Kidney (tissue), 14 donors: ENCODE data around the gene VN1R2. TPM values are rescaled to one million over a fixed set of nuclear protein-coding genes. Genes with fewer than 3 reads are reported as not detected.

ENCODE experiments used
- DNase-seq, 5 donors: peaks; one replicate each; pipeline ENCODE4 v3.0.0-alpha.2; 2013 to 2020
- FAIRE-seq: peaks from 2 replicates; lab custom pipeline; 2012; peaks lifted over from hg19 to GRCh38; lab: Jason Lieb, UNC
- H3K27ac ChIP-seq, 2 donors: one replicate each; pipeline ENCODE4 v1.7.0; 2013; ENCODE audit warnings: low read depth in 2 of 2, low read length in 2 of 2, inconsistent platforms in 1 of 2
- H3K27me3 ChIP-seq: one replicate; pipeline ENCODE4 v1.7.1; 2013; ENCODE audit warnings: low read length, inconsistent platforms; ENCODE audit not compliant: control insufficient read depth, insufficient read depth
- H3K36me3 ChIP-seq, 3 donors: one replicate each; pipeline versions ENCODE4 v1.7.0 to v1.7.1; 2013; ENCODE audit warnings: low read length in 3 of 3, control low read depth in 1 of 3, inconsistent platforms in 1 of 3; ENCODE audit not compliant: insufficient read depth in 3 of 3, control insufficient read depth in 2 of 3
- H3K4me1 ChIP-seq, 3 donors: one replicate each; pipeline versions ENCODE4 v1.7.0 to v1.7.1; 2013; ENCODE audit warnings: low read length in 3 of 3, inconsistent platforms in 1 of 3, low read depth in 1 of 3; ENCODE audit not compliant: control insufficient read depth in 2 of 3, insufficient read depth in 2 of 3
- H3K4me3 ChIP-seq, 3 donors: one replicate each; pipeline versions ENCODE4 v1.7.0 to v1.8.1; 2013; ENCODE audit warnings: low read length in 3 of 3, control low read depth in 1 of 3, inconsistent platforms in 1 of 3
- H3K9ac ChIP-seq, 3 donors: one replicate each; pipeline versions ENCODE4 v1.7.0 to v1.7.1; 2013; ENCODE audit warnings: low read length in 3 of 3, control low read depth in 1 of 3, inconsistent platforms in 1 of 3
- H3K9me3 ChIP-seq, 3 donors: one replicate each; pipeline versions ENCODE4 v1.7.0 to v1.7.1; 2013; ENCODE audit warnings: low read length in 3 of 3, control low read depth in 1 of 3, inconsistent platforms in 1 of 3; ENCODE audit not compliant: control insufficient read depth in 2 of 3, insufficient read depth in 1 of 3
- intact Hi-C: fragments of 100-400 bp; cut with DNase I; formaldehyde crosslinking; loops from one replicate; pipeline ENCODE4 v1.11.1; 2022
- polyA plus RNA-seq: library from polyadenylated mRNA; stranded (reverse); fragments of 350-450 nt; fragmentation: Illumina TruSeq; extraction: RNeasy Lipid Tissue Mini Kit (QIAGEN cat#74804); gene quantifications from one replicate; pipeline ENCODE4 v1.2.3, GENCODE V29; 2014; ENCODE audit warnings: low read depth, low replicate concordance; ENCODE audit not compliant: insufficient read depth
- total RNA-seq: library from RNA; stranded (reverse); fragmentation: NEBNext Ultra II Directional; extraction: Animal tissue kit (Norgen Biotek cat#: 25700); gene quantifications from one replicate; pipeline ENCODE4 v1.2.1, GENCODE V29; 2021
- TF ChIP-seq, protein P1 (sequence below): IDR thresholded peaks from 3 replicates; pipeline ENCODE4 v1.5.1; 2012; ENCODE audit warnings: mild to moderate bottlenecking, moderate library complexity, borderline replicate concordance; ENCODE audit not compliant: insufficient read depth; ENCODE audit errors: extremely low read depth
- donor health status: control.
- donor health status: control.
- donor health status: control.
- donor health status: control.
- donor health status: control.
- donor health status: DM: yes; HTN: yes; CAD: no.
- donor health status: Normal renal cell carcinoma (clear cell type).

VN1R2 gene
- total and polyA plus RNA-seq, 2 donors from 2014 or later: not detected

GRCh38 chr19:53224606-53225005 lies 33.5 kb upstream of the VN1R2 start:
- Histone ChIP-seq H3K36me3 (no peaks in the 10 kb centered on the region), H3K9me3 (peaks cover 0 to 53% (median 16%) of the 10 kb centered on the region in 3 donors)

DNA sequence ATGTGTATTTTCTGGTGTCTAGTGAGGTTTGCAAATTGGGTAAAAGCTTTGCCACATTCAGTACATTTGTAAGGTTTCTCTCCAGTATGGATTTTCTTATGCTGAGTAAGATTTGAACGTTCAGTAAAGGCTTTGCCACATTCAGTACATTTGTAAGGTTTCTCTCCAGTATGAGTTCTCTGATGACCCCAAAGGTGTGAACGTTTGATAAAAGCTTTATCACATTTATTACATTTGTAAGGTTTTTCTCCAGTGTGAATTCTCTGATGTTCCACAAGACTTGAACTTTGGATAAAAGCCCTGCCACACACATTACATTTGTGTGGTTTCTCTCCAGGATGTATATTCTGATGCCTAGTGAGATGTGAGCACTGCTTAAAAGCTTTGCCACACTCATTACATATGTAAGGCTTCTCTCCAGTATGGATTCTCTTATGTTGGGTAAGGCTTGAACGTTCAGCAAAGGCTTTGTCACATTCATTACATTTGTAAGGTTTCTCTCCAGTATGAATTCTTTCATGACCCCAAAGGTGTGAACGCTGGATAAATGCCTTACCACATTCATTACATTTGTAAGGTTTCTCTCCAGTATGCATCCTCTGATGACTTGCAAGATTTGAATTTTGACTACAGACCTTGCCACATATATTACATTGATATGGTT lies 20.8 kb upstream of the VN1R2 start:
- Histone ChIP-seq H3K27ac (no peak overlapping the region), H3K4me3 (peak overlapping the region in 1 of 3 donors; percentile 9), H3K9me3 (peaks cover 10 to 91% (median 53%) of the 10 kb centered on the region in 3 donors), H3K9ac (no peak overlapping the region), H3K4me1 (no peaks in the 10 kb centered on the region), H3K27me3 (no peaks in the 10 kb centered on the region), H3K36me3 (peaks cover 16 to 40% (median 17%) of the 10 kb centered on the region in 3 donors)
- DNase-seq (no peak), FAIRE-seq (no peak)
- TF ChIP-seq, protein P1, sequence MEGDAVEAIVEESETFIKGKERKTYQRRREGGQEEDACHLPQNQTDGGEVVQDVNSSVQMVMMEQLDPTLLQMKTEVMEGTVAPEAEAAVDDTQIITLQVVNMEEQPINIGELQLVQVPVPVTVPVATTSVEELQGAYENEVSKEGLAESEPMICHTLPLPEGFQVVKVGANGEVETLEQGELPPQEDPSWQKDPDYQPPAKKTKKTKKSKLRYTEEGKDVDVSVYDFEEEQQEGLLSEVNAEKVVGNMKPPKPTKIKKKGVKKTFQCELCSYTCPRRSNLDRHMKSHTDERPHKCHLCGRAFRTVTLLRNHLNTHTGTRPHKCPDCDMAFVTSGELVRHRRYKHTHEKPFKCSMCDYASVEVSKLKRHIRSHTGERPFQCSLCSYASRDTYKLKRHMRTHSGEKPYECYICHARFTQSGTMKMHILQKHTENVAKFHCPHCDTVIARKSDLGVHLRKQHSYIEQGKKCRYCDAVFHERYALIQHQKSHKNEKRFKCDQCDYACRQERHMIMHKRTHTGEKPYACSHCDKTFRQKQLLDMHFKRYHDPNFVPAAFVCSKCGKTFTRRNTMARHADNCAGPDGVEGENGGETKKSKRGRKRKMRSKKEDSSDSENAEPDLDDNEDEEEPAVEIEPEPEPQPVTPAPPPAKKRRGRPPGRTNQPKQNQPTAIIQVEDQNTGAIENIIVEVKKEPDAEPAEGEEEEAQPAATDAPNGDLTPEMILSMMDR: no peak
- intact Hi-C loops: no loop called here

More at GRCh38 chr19:53224606-53225005, 33.5 kb upstream of the VN1R2 start:
- H3K9ac ChIP-seq: no peak overlapping the region
- H3K27ac ChIP-seq: no peak overlapping the region
- DNase-seq: no peak
- no peaks in the 10 kb centered on the region for H3K4me1 ChIP-seq
- no peak overlapping the region for H3K4me3 ChIP-seq
- FAIRE-seq: no peak
- intact Hi-C loops: no loop called here
- TF ChIP-seq, protein P1: no peak
- no peaks in the 10 kb centered on the region for H3K27me3 ChIP-seq

- TF ChIP-seq, protein P1: no peak
- FAIRE-seq (no peak), DNase-seq (no peak)
- intact Hi-C loops: no loop called here
- Histone ChIP-seq H3K9me3 (peaks cover 8 to 64% (median 42%) of the 10 kb centered on the region in 3 donors), H3K27ac (no peak overlapping the region), H3K9ac (no peak overlapping the region), H3K4me3 (no peak overlapping the region), H3K36me3 (peaks cover 22 to 43% (median 25%) of the 10 kb centered on the region in 3 donors), H3K27me3 (no peaks in the 10 kb centered on the region), H3K4me1 (no peaks in the 10 kb centered on the region)
Measured at GRCh38 chr19:53246498-53246897, 11.6 kb upstream of the VN1R2 start.
